Measurements from ENCODE around the gene PRRG4.

DNA sequence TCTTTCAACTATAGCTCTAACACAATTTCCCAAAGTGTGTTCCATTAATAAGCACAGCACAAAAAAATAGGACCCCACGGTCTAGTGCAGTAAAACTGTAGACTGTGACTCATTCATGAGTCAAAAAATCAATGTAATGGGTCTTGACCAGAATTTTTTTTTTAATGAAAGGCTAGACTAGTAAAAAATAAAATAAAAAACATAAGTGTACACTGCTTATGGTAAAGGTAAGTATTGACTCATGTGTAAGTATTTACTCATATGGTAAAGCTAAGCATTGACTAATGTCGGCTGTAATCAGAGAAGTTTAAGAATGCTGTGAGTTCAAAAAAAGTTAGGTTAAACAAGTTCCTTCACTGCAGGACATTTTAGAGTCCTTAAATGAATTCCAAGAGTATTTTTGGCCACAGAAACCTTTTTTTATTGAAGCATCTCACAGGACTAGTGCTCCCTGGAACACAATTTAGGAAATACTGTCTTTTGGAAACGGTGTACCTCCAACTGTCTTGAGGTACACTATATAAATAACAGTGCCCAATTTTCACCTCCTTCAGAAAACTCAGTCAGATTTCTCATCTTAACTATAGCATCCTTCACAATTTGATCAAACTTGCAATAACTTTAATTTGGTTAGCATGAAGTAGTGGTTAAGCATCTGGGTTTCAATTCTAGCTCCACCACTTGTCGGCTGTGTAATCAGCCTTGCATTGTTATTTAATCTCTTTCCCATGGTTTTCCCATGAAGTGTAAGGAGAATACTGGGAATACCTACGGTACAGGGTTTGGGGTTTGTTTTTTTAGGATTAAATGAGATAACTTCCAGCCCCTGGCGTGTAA, 37.4 kb upstream of the PRRG4 start:
- TF ChIP-seq EZH2 (IDR thresholded peaks at IDR 0.05; ENCODE audit: low read depth): no peak
- TF ChIP-seq, protein P1, sequence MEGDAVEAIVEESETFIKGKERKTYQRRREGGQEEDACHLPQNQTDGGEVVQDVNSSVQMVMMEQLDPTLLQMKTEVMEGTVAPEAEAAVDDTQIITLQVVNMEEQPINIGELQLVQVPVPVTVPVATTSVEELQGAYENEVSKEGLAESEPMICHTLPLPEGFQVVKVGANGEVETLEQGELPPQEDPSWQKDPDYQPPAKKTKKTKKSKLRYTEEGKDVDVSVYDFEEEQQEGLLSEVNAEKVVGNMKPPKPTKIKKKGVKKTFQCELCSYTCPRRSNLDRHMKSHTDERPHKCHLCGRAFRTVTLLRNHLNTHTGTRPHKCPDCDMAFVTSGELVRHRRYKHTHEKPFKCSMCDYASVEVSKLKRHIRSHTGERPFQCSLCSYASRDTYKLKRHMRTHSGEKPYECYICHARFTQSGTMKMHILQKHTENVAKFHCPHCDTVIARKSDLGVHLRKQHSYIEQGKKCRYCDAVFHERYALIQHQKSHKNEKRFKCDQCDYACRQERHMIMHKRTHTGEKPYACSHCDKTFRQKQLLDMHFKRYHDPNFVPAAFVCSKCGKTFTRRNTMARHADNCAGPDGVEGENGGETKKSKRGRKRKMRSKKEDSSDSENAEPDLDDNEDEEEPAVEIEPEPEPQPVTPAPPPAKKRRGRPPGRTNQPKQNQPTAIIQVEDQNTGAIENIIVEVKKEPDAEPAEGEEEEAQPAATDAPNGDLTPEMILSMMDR (conservative IDR thresholded peaks at IDR 0.05): no peak

Data from PC-9 (cell line).